Suppressor macrophage treated with lipopolysaccharide for 4 hours (primary cell): ENCODE data around the gene PDZRN3.

ENCODE experiments used
- DNase-seq: peaks from one replicate; pipeline ENCODE4 v3.0.0-alpha.2; 2020

The PDZRN3 gene

GRCh38 chr3:73555076-73555475 lies 69.7 kb downstream of the PDZRN3 start:
- no peak for DNase-seq

GRCh38 chr3:73552700-73553099 lies 72.0 kb downstream of the PDZRN3 start:
- no peak for DNase-seq

- DNase-seq = no peak
Measured at GRCh38 chr3:73550032-73550431, 74.7 kb downstream of the PDZRN3 start.

GRCh38 chr3:73549051-73549600 lies 75.6 kb downstream of the PDZRN3 start:
- DNase-seq = no peak

GRCh38 chr3:73548436-73548835 lies 76.3 kb downstream of the PDZRN3 start:
- no peak for DNase-seq

- DNase-seq = no peak
Measured at GRCh38 chr3:73547427-73548248, 77.1 kb downstream of the PDZRN3 start.

- no peak for DNase-seq
Measured at GRCh38 chr3:73546961-73547360, 77.8 kb downstream of the PDZRN3 start.

GRCh38 chr3:73543412-73543811 lies 81.3 kb downstream of the PDZRN3 start:
- DNase-seq = no peak

GRCh38 chr3:73542136-73542535 lies 82.6 kb downstream of the PDZRN3 start:
- no peak for DNase-seq

- DNase-seq = no peak
Measured at GRCh38 chr3:73540969-73541740, 83.6 kb downstream of the PDZRN3 start.

GRCh38 chr3:73538486-73538885 lies 86.3 kb downstream of the PDZRN3 start:
- DNase-seq = no peak

GRCh38 chr3:73536952-73537351 lies 87.8 kb downstream of the PDZRN3 start:
- DNase-seq = no peak

- no peak for DNase-seq
Measured at GRCh38 chr3:73536336-73536895, 88.3 kb downstream of the PDZRN3 start.

GRCh38 chr3:73535931-73536330 lies 88.8 kb downstream of the PDZRN3 start:
- DNase-seq = no peak

- DNase-seq = no peak
Measured at GRCh38 chr3:73535137-73535536, 89.6 kb downstream of the PDZRN3 start.

- DNase-seq = no peak
Measured at GRCh38 chr3:73530022-73530396, 94.7 kb downstream of the PDZRN3 start.

GRCh38 chr3:73529308-73530021 lies 95.3 kb downstream of the PDZRN3 start:
- no peak for DNase-seq

- DNase-seq = no peak
Measured at GRCh38 chr3:73525591-73525990, 99.2 kb downstream of the PDZRN3 start.

GRCh38 chr3:73523661-73524060 lies 101.1 kb downstream of the PDZRN3 start:
- no peak for DNase-seq

- no peak for DNase-seq
Measured at GRCh38 chr3:73521734-73522336, 102.9 kb downstream of the PDZRN3 start.

- no peak for DNase-seq
Measured at GRCh38 chr3:73520931-73521461, 103.7 kb downstream of the PDZRN3 start.

GRCh38 chr3:73516631-73517030 lies 108.1 kb downstream of the PDZRN3 start:
- no peak for DNase-seq
